Astrocyte of the hippocampus (primary cell): ENCODE results near the gene SLC13A3.

Experiments
- DNase-seq: peaks from one replicate; pipeline ENCODE4 v3.0.0; 2011; ENCODE audit warnings: low read depth, low spot score

Gene SLC13A3

GRCh38 chr20:46636514-46636913 lies 14.7 kb downstream of the SLC13A3 start:
- DNase-seq = no peak

GRCh38 chr20:46635514-46636136 lies 15.6 kb downstream of the SLC13A3 start:
- peak; percentile 57 for DNase-seq

GRCh38 chr20:46634528-46634927 lies 16.7 kb downstream of the SLC13A3 start:
- peak; percentile 76 for DNase-seq

GRCh38 chr20:46631874-46632446 lies 19.3 kb downstream of the SLC13A3 start:
- no peak for DNase-seq

GRCh38 chr20:46631212-46631869 lies 19.9 kb downstream of the SLC13A3 start:
- DNase-seq = no peak

GRCh38 chr20:46630306-46630705 lies 21.0 kb downstream of the SLC13A3 start:
- DNase-seq = no peak

GRCh38 chr20:46629341-46629740 lies 21.9 kb downstream of the SLC13A3 start:
- no peak for DNase-seq

GRCh38 chr20:46627234-46627633 lies 24.0 kb downstream of the SLC13A3 start:
- DNase-seq = no peak

GRCh38 chr20:46626758-46627157 lies 24.5 kb downstream of the SLC13A3 start:
- DNase-seq = no peak

- no peak for DNase-seq
These were observed 25.3 kb downstream of the SLC13A3 start for GRCh38 chr20:46625875-46626373.

- DNase-seq = no peak
These were observed 26.3 kb downstream of the SLC13A3 start for GRCh38 chr20:46624946-46625345.

- DNase-seq = no peak
These were observed 29.1 kb downstream of the SLC13A3 start for GRCh38 chr20:46622165-46622564.

- peak; percentile 46 for DNase-seq
These were observed 29.8 kb downstream of the SLC13A3 start for GRCh38 chr20:46621492-46621891.

GRCh38 chr20:46619445-46619844 lies 31.8 kb downstream of the SLC13A3 start:
- DNase-seq = no peak

- DNase-seq = no peak
These were observed 32.8 kb downstream of the SLC13A3 start for GRCh38 chr20:46618316-46619100.

GRCh38 chr20:46614503-46614902 lies 36.8 kb downstream of the SLC13A3 start:
- no peak for DNase-seq

- DNase-seq = no peak
These were observed 41.1 kb downstream of the SLC13A3 start for GRCh38 chr20:46610145-46610544.

- no peak for DNase-seq
These were observed 42.2 kb downstream of the SLC13A3 start for GRCh38 chr20:46609043-46609442.

GRCh38 chr20:46607849-46608497 lies 43.3 kb downstream of the SLC13A3 start:
- no peak for DNase-seq

GRCh38 chr20:46607191-46607848 lies 43.9 kb downstream of the SLC13A3 start:
- no peak for DNase-seq

- DNase-seq = no peak
These were observed 44.5 kb downstream of the SLC13A3 start for GRCh38 chr20:46606817-46607190.
